ENCODE measurements around the gene RTN4R.
A peak's percentile ranks its signal among the peaks of the same experiment; 100 is the strongest.

The RTN4R gene

DNA sequence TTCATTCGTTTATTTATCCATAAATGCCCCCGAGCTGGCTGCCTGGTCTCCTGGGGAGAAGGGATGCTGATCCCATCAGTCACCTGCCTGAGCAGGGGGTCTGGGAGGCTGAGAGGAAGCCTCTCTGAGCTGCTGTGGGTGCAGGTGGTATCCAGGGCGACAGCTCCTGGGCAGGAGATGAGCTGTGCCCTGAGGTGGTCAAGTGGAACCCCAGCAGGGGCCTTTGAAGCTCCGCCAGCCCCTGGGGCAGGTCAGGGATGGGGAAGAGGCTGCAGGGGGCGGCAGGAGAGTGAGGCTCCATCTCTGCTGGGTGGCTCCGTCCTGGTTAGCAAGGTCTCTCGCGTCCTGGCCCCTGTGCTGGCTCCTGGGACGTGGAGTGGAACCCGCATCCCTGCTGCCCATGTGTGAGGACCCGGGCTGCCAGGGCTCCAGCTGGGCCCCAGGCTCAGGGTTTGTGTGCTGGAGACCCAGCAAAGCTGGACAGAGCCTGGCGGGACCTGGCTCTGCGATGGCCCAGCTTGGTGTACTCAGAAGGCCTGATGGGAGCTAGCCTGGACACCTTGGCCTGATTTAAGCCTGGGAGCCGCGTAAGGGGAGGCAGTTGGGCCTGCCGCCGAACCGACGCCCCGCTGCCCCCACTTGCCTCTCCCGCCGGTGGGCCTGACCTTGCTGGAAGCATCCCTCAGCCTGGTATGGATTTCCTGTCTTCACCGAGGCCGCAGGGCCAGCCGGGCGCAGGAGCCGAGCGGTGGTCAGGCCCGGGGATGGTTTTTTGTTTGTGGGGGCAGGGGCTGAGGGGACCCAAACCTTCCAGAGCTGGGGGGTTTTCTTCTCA is 44.5 kb downstream of the RTN4R start:
- no peak for DNase-seq (ENCODE audit: extremely low spot score)
- POLR2A ChIA-PET: interaction anchor here (0.9 kb wide), 1 partner anchor 96 kb away, joined by 3 read pairs; the partner anchor contains the start of gene DGCR6L
- CTCF ChIA-PET: interaction anchor here (1.9 kb wide), 1 partner anchor 15 kb away, joined by 10 read pairs; no protein-coding TSS in a partner anchor
- no peak for TF ChIP-seq LEF1 (IDR thresholded peaks at IDR 0.05; ENCODE audit: borderline replicate concordance)
- TF ChIP-seq SP1 (IDR thresholded peaks at IDR 0.05): no peak
- TF ChIP-seq FOXM1 (IDR thresholded peaks at IDR 0.05; ENCODE audit: borderline replicate concordance): no peak
- no peak for TF ChIP-seq BHLHE40 (IDR thresholded peaks at IDR 0.05; ENCODE audit: borderline replicate concordance)
- no peak for TF ChIP-seq SUZ12 (IDR thresholded peaks at IDR 0.05)
- TF ChIP-seq HDGF (IDR thresholded peaks at IDR 0.05; ENCODE audit: borderline replicate concordance): no peak
- no peak for TF ChIP-seq TARDBP (IDR thresholded peaks at IDR 0.05)
- no peak for TF ChIP-seq FOXA1 (IDR thresholded peaks at IDR 0.05)
- no peak for TF ChIP-seq L3MBTL2 (conservative IDR thresholded peaks at IDR 0.05)
- no peak for TF ChIP-seq CTBP1 (IDR thresholded peaks at IDR 0.05; ENCODE audit: borderline replicate concordance)
- TF ChIP-seq ARNT (IDR thresholded peaks at IDR 0.05): no peak
- TF ChIP-seq FOXK2 (IDR thresholded peaks at IDR 0.05): no peak
- no peak for TF ChIP-seq ELF4 (IDR thresholded peaks at IDR 0.05)
- no peak for TF ChIP-seq NFRKB (IDR thresholded peaks at IDR 0.05)
- TF ChIP-seq, protein P1, sequence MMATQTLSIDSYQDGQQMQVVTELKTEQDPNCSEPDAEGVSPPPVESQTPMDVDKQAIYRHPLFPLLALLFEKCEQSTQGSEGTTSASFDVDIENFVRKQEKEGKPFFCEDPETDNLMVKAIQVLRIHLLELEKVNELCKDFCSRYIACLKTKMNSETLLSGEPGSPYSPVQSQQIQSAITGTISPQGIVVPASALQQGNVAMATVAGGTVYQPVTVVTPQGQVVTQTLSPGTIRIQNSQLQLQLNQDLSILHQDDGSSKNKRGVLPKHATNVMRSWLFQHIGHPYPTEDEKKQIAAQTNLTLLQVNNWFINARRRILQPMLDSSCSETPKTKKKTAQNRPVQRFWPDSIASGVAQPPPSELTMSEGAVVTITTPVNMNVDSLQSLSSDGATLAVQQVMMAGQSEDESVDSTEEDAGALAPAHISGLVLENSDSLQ (IDR thresholded peaks at IDR 0.05): no peak
- TF ChIP-seq ZNF384 (IDR thresholded peaks at IDR 0.05): no peak

DNA sequence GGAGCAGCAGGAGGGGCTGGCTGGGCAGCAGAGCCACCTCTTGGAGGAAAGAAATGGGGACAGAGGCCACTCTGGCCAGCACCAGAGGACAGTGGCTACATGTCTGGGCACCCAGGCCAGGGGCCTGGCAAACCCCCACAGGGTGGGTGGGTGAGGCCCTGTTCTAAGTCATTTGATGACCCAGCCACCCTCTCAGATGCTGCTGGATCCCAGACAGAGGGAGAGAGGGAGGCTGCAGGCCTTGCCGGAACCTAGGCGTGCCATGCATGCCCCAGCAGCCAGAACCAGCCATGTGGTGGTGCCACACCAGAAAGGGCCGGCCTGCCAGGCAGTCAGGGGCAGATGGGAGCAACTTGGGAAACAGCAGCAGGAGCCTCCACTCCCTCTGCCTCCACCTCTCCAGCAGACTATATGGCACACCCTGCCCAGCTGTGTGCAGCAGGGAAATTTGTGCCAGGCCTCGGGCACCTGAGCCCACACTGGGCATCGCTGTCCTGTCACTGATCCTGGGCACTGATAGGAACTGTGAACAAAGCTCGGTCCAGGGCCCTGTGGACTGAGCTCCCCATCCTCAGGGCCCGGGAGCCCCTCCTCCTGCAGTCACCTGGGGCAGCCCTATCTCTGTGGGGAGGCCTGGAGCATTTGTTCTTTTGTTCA is 45.2 kb downstream of the RTN4R start:
- no peak for DNase-seq (ENCODE audit: extremely low spot score)
- ChIA-PET CTCF (interaction anchor here (1.9 kb wide), 1 partner anchor 15 kb away, joined by 10 read pairs; no protein-coding TSS in a partner anchor), POLR2A (interaction anchor here (0.9 kb wide), 1 partner anchor 97 kb away, joined by 3 read pairs; the partner anchor contains the start of gene DGCR6L)

DNA sequence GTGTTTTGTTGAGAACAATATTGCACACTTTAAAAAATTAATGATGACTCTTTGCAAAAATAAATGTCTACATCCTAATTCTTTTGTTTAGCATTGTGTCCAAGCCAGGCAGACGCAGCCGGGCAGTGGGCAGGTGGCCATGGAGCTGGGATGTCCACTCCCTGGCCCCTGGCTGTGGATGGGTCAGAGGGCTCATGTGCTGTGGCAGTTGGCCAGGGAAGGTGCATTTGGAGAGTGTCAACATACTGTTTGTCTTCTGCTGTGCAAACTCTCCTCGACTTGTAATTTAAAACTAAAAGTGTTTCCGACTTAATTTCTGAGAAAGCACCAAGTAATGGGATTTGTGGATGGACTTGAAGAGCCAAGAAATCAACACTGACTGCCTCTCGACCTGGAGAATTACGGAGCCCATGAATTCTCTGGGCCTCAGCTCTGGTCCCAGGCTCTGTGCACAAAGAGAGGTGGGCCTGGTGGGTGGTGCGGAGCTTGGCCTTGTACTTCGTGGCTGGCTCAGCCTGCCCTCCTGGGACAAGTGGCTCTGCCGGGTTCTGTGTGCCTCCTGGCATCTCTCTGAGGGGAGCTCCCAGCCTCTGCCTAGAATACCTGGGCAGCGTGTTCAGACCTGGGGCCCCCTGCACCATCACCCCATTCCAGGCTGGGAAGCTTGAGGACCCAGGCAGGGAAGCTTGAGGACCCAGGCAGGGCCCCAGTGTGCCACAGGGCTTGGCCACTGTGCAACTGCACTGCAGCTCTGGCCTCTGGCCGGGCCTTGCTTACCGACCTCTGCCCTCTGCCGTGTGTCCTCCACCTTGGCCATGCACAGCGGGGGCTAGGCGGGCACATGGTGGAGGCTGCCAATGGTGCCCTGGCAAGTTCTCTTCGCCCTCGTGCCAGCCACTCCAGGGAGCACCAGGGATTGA is 46.4 kb downstream of the RTN4R start:
- POLR2A ChIA-PET: interaction anchor here (1.1 kb wide), 1 partner anchor 11 kb away, joined by 3 read pairs; no protein-coding TSS in a partner anchor
- DNase-seq (ENCODE audit: extremely low spot score): no peak
- TF ChIP-seq ELF4 (IDR thresholded peaks at IDR 0.05) (no peak), ARNT (IDR thresholded peaks at IDR 0.05) (no peak)
- CTCF ChIA-PET: interaction anchor here (1.5 kb wide), 1 partner anchor 35 kb away, joined by 3 read pairs; no protein-coding TSS in a partner anchor

More for the DNA sequence above, 45.2 kb downstream of the RTN4R start:
- TF ChIP-seq HDGF (IDR thresholded peaks at IDR 0.05; ENCODE audit: borderline replicate concordance): no peak
- no peak for TF ChIP-seq ARNT (IDR thresholded peaks at IDR 0.05)
- TF ChIP-seq SP1 (IDR thresholded peaks at IDR 0.05): no peak
- no peak for TF ChIP-seq BHLHE40 (IDR thresholded peaks at IDR 0.05; ENCODE audit: borderline replicate concordance)
- no peak for TF ChIP-seq FOXA1 (IDR thresholded peaks at IDR 0.05)
- no peak for TF ChIP-seq SUZ12 (IDR thresholded peaks at IDR 0.05)

DNA sequence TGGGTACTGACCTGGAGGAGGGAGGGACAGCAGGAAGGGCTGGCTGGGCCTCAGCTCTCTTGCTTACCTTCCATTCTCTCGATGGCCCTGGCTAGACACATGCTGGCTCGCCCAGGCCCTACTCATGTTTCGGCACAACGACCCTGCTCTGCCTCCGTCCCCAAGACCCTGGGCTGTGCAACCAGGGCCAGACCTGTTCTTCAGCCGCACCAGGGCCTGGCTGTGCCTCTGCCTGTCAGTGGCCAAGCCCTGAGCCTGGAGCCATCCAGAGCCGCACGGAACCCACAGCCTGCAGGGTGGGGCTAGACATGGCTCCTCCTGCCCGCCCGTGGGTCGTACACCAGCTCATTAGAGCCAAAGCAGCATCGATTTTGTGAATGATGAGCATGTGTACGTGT is 47.5 kb downstream of the RTN4R start:
- TF ChIP-seq L3MBTL2 (conservative IDR thresholded peaks at IDR 0.05): no peak
- TF ChIP-seq, protein P1 (IDR thresholded peaks at IDR 0.05): no peak
- no peak for TF ChIP-seq BHLHE40 (IDR thresholded peaks at IDR 0.05; ENCODE audit: borderline replicate concordance)
- no peak for TF ChIP-seq FOXM1 (IDR thresholded peaks at IDR 0.05; ENCODE audit: borderline replicate concordance)
- no peak for TF ChIP-seq CTBP1 (IDR thresholded peaks at IDR 0.05; ENCODE audit: borderline replicate concordance)
- POLR2A ChIA-PET: no interaction called here
- CTCF ChIA-PET: interaction anchor here (1.5 kb wide), 1 partner anchor 34 kb away, joined by 3 read pairs; no protein-coding TSS in a partner anchor
- no peak for DNase-seq (ENCODE audit: extremely low spot score)

DNA sequence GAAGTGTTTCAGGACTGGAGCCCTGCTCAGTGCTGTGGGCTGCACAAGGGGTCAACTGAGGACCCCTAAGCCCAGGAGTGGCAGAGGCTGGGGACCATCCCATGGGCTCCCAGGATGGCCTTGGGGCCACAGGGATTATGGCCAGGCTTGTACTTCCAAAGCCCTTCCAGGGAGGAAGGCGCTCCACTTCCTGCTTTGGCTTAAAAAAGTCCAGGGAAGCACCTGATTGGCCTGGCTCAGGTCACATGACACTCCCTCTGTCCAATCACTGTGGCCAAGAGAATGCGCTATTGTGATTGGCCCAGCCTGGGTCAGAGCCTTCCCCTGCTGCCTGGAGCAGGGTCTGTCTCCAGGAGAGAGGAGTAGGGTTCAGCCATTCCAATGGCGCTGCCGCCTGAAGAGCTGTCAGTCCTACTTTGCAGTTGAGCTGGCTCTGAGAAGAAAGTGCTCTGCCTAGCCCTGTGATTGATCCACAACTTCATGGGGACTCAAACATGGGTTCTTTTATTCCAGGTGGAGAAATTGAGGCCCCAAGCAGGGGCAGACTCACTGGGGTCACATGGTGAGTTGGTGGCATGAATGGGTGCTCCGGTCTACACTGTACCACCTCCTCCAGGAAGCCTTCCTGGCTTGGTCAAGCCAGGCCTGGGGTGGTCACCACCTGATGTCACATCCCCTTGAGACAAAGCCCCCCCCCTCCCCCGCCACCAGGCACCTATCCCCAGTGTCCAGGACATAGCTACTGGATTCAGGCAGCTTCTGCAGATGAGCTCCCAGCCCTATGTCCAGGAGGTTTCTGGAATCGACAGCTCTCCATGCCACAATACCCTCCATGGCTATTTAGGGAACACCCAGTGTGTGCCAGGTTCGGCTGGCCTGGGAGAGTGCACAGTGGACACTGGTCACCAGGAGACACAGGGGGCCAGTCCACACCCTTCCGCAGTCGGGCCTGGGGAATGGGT is 48.2 kb downstream of the RTN4R start:
- TF ChIP-seq HDGF (IDR thresholded peaks at IDR 0.05; ENCODE audit: borderline replicate concordance): no peak
- no peak for TF ChIP-seq ARNT (IDR thresholded peaks at IDR 0.05)
- TF ChIP-seq L3MBTL2 (conservative IDR thresholded peaks at IDR 0.05): no peak
- no peak for TF ChIP-seq CTBP1 (IDR thresholded peaks at IDR 0.05; ENCODE audit: borderline replicate concordance)
- 0 out of 2 replicates have a peak, but pooled peaks have one; percentile 38 for TF ChIP-seq ELF4 (IDR thresholded peaks at IDR 0.05)
- no peak for TF ChIP-seq TARDBP (IDR thresholded peaks at IDR 0.05)
- TF ChIP-seq SP1 (IDR thresholded peaks at IDR 0.05): no peak
- TF ChIP-seq, protein P1 (IDR thresholded peaks at IDR 0.05): no peak
- no peak for TF ChIP-seq NFRKB (IDR thresholded peaks at IDR 0.05)
- CTCF ChIA-PET: interaction anchor here (1.5 kb wide), 1 partner anchor 33 kb away, joined by 3 read pairs; no protein-coding TSS in a partner anchor

More for the DNA sequence above, 48.2 kb downstream of the RTN4R start:
- POLR2A ChIA-PET: no interaction called here
- peak; percentile 43 for DNase-seq (ENCODE audit: extremely low spot score)

All from HEK293T (cell line).